ENCODE measurements around the gene GALM.
A peak's percentile ranks its signal among the peaks of the same experiment; 100 is the strongest.
"Not testable (repeated sequence)": the region's sequence is repeated elsewhere in the genome, so short reads cannot be mapped to it uniquely, and the experiment has no call there.

Gene GALM

DNA sequence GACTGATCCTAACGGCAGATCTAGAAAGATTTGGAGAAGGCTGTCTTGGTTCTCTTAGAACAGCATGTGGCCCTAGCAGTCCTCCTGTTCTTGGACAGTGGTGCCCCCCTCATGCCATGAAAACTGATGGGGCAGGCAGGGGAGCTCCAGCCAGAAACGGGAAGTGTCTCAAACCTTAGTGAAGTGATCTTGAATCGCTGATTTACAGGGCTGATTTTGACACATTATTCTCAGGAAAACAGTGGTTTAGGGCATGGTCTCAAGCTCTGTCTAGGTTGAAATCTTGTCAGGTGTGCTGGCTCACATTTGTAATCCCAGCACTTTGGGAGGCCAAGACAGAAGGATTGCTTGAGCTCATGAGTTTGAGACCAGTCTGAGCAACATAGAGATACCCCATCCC, 47.4 kb downstream of the GALM start:
- no peak for ATAC-seq

DNA sequence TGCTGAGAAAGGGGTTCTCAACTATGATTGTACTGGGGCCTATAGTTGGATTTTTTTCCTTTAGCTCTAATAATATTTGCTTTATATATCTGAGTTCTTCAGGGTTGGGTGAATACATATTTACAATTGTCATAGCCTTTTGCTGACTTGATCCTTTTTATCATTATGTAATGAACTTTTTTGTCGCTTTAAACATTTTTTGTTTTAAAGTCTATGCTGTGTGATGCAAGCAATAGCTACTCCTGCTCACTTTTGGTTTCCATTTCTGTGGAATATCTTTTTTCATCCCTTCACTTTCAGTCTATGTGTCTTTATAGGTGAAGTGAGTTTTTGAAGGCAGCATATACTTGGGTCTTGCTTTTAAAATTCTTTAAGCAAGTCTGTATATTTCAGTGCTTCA, 49.0 kb downstream of the GALM start:
- peak; percentile 38 to 41 for ATAC-seq

DNA sequence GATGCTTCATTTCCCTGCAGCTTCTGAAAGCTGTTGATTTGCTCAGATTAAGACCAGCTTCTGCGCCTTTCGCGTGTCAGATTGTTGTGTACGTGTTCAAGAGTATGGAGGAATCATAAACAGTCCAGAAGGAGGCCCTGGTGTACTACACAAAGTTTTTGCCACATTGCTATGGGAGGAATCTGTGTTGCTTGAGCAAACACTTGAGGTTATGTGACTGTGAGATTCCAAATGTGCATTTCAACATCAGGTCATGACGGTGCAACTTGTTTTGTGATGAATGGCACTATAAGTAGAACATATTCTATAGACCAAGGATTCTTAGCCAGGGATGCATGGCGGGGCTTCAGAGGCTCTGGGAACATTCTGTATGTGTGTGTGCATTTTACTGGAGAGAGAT, 50.3 kb downstream of the GALM start:
- no peak for ATAC-seq

DNA sequence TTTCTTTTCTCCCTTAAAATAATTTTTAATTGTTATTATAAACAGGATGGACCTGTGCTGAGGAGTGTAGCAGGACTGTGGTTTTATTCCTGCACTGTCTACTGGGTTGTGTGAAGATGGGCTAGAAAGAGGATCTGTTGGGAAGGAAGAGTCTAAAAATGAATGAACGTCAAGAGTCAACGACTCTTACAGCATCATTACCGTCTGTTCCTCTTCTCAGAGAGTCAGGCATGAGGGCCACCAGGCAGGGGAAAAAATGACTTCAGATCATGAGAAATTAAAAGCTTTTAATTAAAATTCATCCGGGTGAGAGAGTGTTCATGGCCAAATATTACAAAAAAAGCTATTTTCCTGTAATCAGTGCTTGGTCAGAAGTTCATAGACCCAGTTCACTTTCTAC, 52.7 kb downstream of the GALM start:
- ATAC-seq: no peak

DNA sequence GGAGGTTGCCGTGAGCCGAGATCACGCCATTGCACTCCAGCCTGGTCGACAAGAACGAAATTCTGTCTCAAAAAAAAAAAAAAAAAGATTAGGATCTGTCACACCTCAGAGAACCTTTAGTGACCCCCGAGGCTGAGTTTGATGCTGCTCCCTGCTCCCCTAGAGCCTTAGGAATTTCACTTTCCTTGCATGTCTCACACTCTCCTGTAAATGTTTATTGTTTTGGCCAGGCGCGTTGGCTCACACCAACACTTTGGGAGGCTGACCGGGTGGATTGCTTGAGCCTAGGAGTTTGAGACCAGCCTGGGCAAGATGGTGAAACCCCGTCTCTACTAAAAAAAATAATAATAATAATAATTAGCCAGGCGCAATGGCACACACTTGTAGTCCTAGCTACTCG, 53.8 kb downstream of the GALM start:
- no peak for ATAC-seq

DNA sequence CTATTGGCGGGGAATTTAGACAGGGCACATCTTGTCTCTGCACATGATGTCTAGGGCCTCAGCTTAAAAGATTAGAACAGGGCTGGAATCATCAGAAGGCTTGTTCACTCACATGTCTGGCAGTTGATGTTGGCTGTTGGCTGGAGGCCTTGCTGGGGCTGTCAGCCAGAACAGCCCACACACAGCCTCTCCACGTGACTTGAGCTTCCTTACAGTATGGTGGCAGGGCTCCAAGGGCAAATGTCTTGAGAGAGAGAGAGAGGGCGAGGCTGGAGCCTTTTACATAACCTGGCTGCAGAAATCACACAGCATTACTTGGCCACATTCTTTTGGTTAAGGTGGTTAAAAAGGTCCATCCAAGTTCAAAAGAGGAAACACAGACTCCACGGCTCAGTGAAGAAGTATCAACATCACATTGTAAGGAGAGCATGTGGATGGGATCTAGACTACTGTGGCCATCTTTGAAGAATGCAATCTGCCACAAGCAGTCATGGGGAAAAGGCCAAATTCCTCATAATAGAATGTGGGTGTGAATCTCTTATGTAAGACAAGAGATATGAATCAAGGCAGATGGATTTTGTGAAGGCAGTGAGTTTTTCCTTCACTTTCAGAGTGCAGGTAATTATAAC, 54.8 kb downstream of the GALM start:
- ATAC-seq: no peak

DNA sequence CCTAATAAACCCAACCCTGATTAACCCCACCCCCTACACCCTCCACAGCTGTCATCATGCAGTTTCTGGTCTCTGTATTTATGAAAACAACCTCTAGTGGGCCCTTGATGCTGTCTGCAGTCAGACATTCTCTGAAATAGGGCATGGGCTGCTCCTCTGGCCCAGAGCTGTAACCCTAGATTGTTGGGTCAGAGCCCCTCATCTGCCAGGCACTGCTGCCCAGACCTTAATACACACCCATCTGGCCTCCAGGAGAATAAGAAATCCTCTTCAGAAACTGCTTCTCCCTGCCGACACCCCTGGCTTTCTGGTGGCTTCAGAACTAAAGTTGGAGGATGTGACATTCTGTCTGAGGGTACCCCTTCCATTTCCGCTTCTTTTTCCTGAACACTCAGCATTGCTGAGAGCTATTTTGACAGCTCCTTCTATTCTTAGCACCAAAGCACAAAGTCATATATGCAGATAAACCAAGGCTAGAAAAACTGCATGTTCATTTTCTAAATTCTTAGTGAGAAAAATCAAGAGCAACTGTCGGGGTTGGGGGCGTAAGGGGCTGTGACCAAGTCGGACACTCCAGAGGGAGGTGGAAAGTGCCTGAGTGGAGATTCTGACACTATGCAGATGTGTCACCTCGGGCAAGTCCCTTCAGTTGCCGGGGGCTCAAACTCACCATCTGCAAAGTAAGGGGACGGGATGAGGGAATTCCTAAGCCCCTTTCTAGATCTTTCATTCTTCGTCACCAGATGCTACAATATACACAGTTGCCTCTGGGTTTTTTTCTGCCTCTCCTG, 56.6 kb downstream of the GALM start:
- ATAC-seq: peak; percentile 78 to 82

DNA sequence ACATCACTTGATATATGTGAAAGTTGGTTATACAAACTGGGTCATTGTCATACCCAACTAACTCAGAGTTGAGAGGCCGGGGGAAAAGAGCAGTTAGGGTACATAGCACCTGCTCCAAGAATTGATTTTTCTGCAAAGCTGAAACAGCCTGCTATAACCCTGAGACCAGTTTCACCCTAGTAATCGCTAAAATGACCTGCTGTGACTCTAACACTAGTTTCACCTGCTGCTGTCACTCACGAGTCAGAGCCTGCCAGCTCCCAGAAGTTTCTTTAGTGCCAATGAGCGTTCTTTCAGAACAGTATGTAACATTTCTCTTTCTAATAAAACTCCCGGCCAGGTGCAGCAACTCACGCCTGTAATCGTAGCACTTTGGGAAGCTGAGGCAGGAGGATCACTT, 57.3 kb downstream of the GALM start:
- peak; percentile 58 to 70 for ATAC-seq

DNA sequence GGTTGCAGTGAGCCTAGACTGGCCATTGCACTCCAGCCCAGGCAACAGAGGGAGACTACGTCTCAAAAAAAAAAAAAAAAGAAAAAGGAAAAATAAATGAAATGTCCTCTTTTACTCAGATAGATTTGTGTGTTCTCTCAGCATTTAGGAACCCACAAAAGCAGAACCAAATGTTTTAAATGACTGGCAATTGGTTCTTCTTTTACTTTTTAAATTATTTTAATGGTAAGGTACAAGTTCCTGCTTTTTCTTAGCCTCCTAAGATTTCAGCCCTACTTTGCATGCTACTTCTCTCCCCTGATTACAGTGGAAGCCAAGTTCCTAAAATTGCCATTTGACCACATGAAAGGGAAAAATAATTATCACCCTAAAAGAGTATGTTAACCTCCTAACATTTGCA, 61.7 kb downstream of the GALM start:
- ATAC-seq: no peak

DNA sequence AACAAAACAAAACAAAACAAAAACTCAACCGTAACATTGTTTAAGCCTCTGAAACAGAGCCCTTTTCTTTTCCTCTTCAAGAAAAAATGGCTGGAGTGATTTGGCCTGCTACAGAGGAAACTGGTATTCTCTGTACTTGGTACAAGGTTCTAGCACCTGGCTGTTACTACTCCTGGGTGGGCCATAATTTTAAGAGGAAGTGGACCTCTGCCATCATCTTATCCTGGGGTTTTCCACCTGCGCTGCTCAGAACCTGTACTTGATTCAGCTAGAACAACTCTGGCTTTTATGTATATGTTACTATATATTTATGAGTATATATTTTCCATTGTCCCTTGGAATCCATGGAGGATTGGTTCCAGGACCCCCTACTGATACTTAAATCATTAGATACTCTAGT, 62.8 kb downstream of the GALM start:
- no peak for ATAC-seq

DNA sequence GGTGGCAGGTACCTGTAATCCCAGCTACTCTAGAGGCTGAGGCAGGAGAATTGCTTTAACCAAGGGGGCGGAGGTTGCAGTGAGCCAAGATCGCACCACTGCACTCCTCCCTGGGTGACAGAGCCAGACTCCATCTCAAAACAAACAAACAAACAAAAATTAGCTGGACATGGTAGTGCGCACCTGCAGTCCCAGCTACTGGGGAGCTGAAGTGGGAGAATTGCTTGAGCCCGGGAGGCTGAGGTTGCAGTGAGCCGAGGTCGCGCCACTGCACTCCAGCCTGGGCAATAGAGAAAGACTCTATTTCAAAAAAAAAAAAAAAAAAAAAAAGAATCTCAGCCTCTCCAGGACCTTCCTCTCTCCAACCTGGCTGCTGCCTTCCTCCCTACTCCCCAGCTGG, 65.2 kb downstream of the GALM start:
- no peak for ATAC-seq

DNA sequence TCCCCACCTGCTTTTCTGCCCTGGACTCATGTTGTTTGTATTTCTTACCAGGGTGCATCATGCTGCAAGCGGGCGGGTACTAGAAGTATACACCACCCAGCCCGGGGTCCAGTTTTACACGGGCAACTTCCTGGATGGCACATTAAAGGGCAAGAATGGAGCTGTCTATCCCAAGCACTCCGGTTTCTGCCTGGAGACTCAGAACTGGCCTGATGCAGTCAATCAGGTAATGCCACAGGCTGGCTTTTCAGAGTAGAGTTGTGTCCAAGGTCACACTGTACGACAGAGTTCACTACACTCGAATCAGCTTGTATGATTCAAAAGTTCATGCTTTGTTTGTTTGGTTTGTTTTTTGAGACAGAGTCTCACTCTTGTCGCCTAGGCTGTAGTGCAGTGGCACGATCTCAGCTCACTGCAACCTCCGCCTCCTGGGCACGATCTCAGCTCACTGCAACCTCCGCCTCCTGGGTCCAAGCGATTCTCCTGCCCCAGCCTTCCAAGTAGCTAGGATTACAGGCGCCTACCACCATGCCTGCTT, 65.8 kb downstream of the GALM start:
- ATAC-seq: no peak

DNA sequence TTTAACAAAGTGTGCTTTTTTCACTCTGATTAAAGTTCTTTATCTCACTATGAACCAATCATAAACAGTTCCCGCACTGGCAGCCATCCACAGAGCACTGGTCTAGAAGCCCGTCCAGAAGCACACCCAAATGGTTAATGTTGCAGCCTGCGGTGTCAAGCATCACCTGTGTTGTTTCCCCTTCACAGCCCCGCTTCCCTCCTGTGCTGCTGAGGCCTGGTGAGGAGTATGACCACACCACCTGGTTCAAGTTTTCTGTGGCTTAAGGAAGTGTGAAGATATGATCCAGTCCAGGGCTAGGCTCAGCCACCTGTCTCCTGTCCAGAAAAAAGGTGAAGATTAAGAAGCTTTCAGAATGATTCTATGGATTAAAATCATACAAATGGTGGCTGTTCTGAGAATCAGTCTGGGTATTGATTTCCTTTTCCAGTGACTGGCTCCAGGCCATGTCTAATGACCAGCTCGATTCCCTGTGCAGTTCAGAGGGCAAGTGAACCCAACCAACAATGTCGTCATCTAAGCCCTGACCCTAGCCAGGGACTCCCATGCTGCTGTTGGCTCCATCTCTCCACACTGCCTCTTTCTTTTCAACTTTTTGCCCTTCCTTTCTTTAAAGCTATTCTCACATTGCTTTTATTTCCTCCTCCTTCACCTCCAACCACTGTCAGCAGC, 67.5 kb downstream of the GALM start:
- no peak for ATAC-seq

DNA sequence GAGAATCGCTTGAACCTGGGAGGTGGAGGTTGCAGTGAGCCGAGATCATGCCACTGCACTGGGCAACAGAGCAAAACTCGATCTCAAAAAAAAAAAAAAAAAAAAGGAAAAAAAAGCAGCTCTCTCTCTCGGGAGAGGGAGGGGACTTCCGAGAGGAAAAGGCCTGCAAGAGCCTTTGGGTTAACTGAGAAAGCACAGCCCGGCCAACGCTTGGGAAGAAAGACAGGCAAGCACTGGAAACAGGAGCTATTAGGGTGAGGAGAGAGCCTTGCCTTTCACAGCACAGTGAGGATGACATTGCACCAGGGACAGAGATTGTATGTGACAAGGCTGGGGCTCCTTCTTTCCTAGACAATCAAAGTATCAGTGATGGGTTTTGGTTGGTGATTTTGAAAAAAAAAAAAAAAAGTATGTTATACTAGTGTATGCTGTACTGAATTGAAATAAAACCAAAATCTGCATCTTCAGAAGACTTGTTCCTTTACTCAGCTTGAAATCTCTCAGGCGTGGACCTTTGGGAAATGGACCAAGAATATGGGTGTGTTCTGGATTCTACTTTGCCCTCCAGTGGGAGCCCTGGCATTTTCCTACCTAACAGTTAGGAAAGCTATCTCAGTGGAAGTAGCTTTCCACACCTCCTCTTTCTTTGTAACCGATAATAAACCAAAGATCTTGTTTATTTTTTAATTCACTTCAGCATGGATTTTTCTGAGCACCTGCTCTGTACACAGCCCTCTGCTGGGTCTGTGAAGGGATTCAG, 68.6 kb downstream of the GALM start:
- no peak for ATAC-seq

DNA sequence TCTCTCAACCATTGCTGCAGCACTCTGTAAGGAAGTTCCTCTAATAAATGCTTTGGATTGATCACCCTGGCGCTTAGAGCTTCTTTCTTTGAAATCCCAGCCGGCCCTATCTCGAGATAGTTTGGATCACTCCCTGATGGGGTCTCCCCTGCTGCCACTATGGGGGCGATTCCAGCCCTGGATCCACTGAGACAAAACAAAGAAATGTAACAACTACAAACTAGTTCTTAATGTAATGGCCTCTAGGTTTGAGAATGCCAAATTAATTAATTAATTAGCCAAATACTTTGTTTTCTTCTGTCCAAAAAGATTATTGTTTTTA, 70.0 kb downstream of the GALM start:
- ATAC-seq: no peak

DNA sequence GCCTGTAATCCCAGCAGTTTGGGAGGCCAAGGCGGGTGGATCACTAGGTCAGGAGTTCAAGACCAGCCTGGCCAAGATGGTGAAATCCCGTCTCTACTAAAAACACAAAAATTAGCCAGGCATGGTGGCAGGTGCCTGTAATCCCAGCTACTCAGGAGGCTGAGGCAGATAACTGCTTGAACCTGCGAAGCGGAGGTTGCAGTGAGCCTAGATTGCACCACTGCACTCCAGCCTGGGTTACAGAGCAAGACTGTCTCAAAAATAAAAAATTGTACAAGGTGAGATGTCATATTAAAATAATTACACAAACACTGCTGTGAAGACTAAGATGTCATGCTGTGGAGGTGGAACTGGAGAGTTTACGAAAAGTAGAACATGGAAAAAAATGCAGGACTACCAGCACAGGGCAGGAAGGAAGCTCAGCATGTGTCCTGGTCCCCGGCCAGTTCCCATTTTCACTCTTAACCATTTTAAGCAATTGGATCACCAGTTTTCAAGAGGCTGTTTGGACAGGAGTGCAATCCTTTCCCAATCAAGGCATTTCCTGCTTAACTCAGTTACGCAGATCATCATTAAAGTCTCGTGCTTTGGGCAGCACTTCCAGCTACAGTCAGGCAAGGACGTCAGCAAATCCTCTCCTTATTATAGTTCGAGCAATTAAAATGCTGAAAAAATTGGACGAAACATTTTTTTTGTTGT, 71.2 kb downstream of the GALM start:
- not testable (repeated sequence) for ATAC-seq

DNA sequence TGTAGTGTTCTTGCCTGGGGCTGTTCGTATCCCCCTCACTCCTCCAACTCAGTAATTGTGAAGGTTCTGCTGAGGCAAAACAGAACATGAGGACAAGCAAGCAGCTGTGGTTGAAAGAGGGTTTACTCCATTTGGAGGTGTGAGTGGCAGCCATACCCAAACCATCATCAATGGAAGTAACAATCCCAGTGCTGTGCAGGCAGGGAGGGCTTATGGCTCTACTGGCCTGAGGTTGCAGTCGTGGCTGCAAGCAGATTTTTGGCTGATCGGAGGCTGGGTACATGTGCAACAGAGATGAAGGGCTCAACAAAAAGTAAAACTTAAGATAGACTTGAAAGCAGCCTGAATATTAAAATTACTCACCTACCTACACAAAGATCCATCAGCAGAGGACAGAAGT, 72.0 kb downstream of the GALM start:
- no peak for ATAC-seq

DNA sequence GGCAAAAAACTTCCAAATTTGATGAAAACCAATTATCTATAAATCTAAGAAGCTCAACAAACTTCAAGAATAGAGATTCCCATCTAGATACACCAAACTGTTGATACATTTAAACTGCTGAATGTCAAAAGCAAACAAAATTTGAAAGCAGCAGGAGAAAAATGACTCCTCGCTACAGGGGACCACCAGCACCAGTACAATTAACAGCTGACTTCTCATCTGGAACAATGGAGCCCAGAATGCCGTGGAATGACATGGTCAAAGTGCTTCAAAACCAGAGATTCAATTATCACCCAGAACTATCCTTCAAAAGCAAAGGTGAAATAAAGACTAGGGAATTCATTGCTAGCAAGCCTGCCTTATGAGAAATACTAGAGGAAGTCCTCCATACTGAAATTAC, 73.6 kb downstream of the GALM start:
- ATAC-seq: no peak

DNA sequence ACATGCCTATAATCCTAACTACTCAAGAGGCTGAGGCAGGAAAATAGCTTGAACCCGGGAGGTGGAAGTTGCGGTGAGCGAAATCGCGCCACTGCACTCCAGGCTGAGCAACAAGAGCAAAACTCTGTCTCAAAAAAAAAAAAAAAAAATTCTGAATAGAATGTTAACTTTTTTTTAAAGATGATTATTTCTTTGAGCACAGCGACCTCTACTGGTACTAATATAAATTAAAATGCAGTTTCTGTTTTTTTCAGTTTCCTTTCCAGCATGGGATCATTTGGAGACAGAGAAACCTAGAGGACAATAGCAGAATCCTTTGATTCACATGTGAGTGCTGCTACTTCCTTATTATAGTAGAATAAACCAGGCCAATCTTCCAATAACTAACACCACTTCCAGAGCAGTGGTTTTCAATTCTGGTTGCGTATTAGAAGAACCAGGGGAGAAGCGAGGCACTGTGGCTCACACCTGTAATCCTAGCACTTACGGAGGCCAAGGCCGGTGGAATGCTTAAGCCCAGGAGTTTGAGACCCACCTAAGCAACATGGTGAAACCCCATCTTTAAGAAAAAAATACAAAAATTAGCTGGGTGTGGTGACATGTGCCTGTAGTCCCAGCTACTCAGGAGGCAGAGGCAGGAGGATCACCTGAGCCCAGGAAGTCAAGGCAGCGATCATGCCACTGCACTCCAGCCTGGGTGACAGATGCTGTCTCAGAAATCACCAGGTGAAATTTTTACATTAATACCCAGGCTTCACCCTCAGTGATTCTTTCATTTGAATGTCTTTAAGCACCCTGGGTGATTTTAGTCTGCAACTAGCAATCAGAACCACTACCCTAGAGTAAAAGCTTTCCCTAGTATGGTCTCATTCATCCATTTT, 75.2 kb downstream of the GALM start:
- no peak for ATAC-seq

DNA sequence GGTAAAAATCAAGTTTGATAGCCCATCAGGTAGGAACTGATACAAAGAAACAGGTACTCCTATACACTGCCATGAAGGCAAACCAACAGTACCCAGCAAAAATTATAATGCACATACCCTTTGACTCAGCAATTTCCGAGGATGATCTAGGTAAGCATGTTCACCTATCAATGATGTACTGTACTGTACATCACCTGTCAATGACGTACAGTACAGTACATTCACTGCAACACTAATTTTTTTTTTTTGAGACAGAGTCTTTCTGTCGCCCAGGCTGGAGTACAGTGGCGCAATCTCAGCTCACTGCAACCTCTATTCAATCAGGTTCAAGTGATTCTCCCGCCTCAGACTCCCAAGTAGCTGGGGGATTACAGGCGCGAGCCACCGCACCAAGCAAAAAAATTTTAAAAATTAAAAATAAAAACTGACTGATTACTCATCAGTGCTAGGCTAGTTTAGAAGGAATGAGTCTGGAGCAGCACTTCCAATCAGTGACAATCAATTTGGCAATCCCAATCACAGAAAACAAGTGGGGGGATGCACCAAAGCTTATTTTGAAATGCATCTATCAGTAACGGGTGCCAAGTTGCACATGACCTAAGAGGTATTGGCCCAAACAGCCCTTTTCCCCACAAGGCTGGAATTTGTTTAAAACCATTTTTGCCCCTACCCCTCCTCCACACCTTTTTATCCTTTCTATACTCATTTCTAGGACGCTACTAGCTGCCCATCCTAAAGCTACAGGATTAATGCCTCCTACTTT, 77.1 kb downstream of the GALM start:
- ATAC-seq: peak; percentile 5 to 7
